ENCODE measurements around the gene GPR119. TPM values are rescaled to one million over a fixed set of nuclear protein-coding genes. Genes with fewer than 3 reads are reported as not detected.

GPR119 gene
- total and polyA plus RNA-seq, 2 of the 4 experiments (the other 2 are of a cell fraction) = not detected

DNA sequence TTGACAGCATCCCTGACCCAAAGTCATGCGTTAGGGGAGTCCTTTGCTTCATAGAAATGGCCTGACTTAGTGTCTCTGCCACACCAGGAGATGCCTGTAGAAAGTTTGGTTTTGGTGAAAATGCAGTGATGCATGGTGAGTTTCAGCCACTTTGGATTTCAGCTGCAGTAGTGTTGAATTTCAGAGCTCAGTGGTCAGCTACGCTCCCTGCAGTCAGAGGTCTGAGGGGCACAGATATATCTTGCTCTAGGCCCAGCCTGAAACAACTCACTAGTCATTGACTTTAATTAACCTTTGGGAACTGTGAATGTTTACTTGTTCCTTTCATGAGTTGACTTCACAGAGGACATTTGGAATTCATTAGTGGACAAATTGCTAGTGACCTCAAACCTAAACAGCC, 33.8 kb upstream of the GPR119 start:
- Histone ChIP-seq H2BK120ac (ENCODE audit: low read depth, low read length) (no peak overlapping the region), H2BK15ac (ENCODE audit: low read depth, low read length) (no peak overlapping the region), H4K8ac (ENCODE audit: low read depth in 2 of 2, low read length in 2 of 2) (no peak overlapping the region), H2AFZ (replicated peaks; ENCODE audit: low read length, poor library complexity) (no peak overlapping the region), H3K14ac (replicated peaks; ENCODE audit: low read depth, low read length) (no peak overlapping the region), H3K18ac (ENCODE audit: low read depth, low read length) (no peak overlapping the region), H3K9ac (ENCODE audit: low read depth, low read length) (no peak overlapping the region), H4K20me1 (ENCODE audit: insufficient read depth, low read length) (no peaks in the 10 kb centered on the region), H3K9me3 (ENCODE audit: control insufficient read depth, insufficient read depth, low read length) (no peaks in the 10 kb centered on the region), H2BK20ac (ENCODE audit: low read depth, low read length) (no peak overlapping the region), H3K79me1 (ENCODE audit: low read depth in 1 of 2, low read length in 2 of 2) (no peaks in the 10 kb centered on the region), H4K5ac (ENCODE audit: low read depth, low read length) (no peak overlapping the region), H3K27me3 (ENCODE audit: control insufficient read depth, insufficient read depth, low read length) (no peaks in the 10 kb centered on the region; the same call in 1 of the 2 replicates), H2AK9ac (replicated peaks; ENCODE audit: low read depth, low read length, poor library complexity) (no peak overlapping the region), H3K9me1 (ENCODE audit: insufficient read depth, low read length) (no peaks in the 10 kb centered on the region), H3K4ac (ENCODE audit: low read depth, low read length) (no peak overlapping the region), H3K4me3 (ENCODE audit: insufficient read depth, low read depth, low read length) (no peak overlapping the region), H3K27ac (ENCODE audit: insufficient read depth, low read length) (no peak overlapping the region), H3K23ac (ENCODE audit: low read depth, low read length) (no peak overlapping the region), H3K36me3 (ENCODE audit: control insufficient read depth, insufficient read depth, low read length) (0 out of 2 replicates have a peak, but pooled peaks cover 3% of the 10 kb centered on the region), H2AK5ac (ENCODE audit: low read depth, low read length) (no peak overlapping the region), H4K91ac (ENCODE audit: insufficient read depth, low read depth, low read length) (no peak overlapping the region), H3K4me1 (ENCODE audit: control insufficient read depth, insufficient read depth, low read length) (no peaks in the 10 kb centered on the region), H3K56ac (ENCODE audit: extremely low read depth, insufficient read depth, low read length) (no peak overlapping the region), H3K4me2 (ENCODE audit: low read depth, low read length) (no peak overlapping the region), H2BK5ac (ENCODE audit: low read depth, low read length, poor library complexity, severe bottlenecking) (no peak overlapping the region)
- dilution Hi-C loops (cut with HindIII; ENCODE audit: low sequenced_read_pairs, unreplicated experiment) (no loop called here), intact Hi-C loops (cut with micrococcal nuclease) (no loop called here), in situ Hi-C loops (cut with MboI; ENCODE audit: low sequenced_read_pairs) (no loop called here)
- DNase-seq (no peak), ATAC-seq (ENCODE audit: low read depth) (no peak)
- WGBS, 2 experiments (ENCODE audit: extremely low coverage in 2 of 2, insufficient read length in 1 of 2) = no CpG with 5 or more reads among the region's 2 CpGs
- no peak for TF ChIP-seq CEBPB (IDR thresholded peaks at IDR 0.05; ENCODE audit: low read depth, low read length)
- no TSS peak for BruUV-seq (replicated peaks)
- POLR2A ChIA-PET (ENCODE audit: unreplicated experiment) = no interaction called here
- CTCF ChIA-PET = no interaction called here

Data from IMR-90 (cell line).